NCI-H1694 (cell line): ENCODE data around the gene NRG3.

Source experiments
- DNase-seq: peaks from one replicate; lab custom pipeline; 2025; lab: John Stamatoyannopoulos, UW

NRG3 gene

DNA sequence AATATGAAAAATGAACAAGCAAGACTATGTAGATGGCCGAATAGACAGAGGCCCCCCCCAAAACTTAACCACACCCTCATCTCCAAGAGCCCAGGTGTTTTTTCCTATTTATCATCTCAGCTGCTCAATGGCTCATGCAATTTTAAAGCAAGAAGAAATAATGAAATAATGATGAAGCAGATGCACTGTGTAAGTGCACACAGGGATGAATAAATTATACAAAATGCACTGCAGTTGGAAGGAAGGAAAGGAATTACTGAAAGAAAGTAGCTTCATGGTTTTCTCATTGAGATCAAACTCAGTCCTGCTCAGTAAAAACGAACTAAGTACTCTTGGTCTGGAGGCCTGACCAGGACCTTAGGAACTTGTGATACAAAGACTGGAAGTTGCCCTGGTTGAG is 810.1 kb downstream of the NRG3 start:
- DNase-seq: no peak

DNA sequence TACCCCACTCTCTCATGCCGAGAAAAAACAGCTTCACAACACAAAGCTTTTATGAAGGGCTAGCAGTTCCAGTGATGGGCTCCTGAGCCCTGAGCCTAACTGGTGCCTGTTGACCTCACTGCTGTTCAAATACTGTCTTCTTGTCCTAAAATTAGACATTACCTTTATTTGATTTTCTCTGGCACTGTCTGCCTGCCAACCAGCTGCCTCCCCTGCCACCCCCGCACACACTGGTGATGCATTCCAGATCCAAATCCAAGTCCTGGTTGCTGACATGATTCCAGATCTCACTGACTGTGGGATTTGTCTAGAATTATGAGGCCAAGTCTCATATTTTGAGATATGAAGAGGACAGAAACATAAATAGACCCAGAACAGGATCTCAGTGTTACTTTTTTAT is 816.2 kb downstream of the NRG3 start:
- no peak for DNase-seq

- no peak for DNase-seq
Measured at GRCh38 chr10:82692458-82692857, 817.5 kb downstream of the NRG3 start.

DNA sequence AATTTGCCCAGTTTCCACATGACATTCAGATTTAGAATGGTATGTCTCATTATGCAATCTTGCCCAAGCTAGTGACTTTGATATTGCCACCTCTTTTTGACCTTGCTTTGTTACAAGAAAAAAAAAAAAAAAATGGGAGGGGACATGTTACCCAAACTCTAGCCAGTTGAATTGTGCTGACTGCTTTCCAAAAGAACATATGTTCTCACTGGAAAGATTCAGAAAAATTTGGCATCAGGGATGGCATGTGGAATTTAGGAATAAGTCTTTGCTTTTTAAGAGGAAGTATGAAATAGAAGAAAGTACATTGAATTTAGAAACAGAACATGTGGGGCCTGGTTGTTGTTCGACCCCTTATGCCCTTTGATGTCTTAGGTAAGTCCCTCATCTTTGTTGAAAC is 846.8 kb downstream of the NRG3 start:
- no peak for DNase-seq

- no peak for DNase-seq
Measured at GRCh38 chr10:82722273-82722672, 847.3 kb downstream of the NRG3 start.

GRCh38 chr10:82736305-82736704 is 861.3 kb downstream of the NRG3 start:
- DNase-seq: no peak

DNA sequence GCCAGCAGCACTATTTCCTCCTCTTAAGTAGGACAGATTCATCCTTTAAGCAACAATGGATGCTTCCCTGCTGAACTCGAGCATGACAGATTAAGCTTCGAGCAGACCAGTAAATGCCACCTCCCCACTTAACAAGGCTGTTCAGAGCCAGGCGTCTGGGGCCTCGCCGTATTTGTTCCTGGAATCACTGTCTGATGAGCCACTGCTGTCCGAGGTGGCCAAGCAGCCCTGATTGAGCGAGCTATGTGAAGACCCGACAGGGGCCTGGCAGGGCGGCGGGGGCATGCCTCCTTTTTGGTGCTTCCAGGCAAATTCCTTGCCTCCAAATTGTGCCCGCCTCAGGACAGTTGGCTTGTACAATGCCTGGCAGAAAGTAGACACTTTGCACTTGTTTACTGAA is 862.6 kb downstream of the NRG3 start:
- no peak for DNase-seq

DNA sequence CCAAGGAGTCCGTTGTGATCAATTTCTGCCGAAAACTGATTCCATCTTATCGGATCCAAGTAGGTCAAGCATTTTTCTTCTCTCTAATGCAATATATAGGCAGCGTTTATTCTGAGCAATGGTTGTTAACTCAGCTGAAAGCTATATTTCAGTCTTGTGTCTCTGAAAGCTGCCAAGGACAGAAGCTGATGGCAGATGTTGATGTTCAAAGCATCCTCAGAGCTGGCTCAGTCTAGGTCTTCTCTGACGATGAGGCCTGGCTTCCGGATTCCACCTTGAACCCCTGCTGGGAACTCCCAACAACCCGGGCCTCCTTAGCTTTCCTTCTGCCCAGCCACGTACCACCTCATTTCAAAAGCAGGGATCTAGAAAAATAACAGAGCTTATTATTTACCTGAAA is 863.6 kb downstream of the NRG3 start:
- peak; percentile 5 for DNase-seq

GRCh38 chr10:82742478-82742877 is 867.5 kb downstream of the NRG3 start:
- no peak for DNase-seq

GRCh38 chr10:82742898-82743297 is 867.9 kb downstream of the NRG3 start:
- DNase-seq: no peak

DNA sequence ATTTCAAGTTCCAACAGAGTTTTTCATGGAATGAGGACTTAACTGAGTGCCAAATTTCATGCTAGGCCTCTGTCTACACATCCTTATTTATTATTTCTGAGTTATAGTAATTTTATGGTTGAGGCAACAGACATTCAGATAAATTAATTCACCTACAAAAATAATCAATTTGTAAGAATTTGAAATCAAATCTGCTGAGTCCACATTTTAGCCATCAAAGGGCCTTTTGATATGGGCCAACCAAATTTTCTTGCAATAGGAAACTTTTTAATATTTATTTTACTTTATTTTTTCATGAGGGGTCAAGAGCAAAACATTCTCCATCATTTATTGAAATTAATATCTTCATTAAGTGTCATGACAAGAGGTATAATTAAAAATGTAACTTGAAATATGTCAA is 875.5 kb downstream of the NRG3 start:
- DNase-seq: no peak

DNA sequence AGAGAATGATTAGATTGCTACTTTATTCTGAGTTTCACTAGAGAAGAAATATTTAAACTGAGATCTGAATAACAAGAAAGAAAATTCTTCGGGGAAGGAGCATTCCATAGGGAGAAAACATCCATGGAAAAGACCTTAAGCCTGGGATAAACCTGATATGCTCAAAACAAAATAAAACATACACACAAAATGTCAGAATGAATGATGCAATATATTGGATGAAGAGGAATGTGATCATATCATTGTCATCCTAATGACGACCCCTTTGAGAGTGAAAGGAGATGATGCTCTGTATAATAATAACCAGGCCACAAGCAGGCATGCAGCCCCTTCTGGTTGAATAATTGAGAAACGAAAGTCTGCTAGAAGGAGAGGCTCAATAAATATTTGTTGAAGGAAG is 882.4 kb downstream of the NRG3 start:
- DNase-seq: no peak

DNA sequence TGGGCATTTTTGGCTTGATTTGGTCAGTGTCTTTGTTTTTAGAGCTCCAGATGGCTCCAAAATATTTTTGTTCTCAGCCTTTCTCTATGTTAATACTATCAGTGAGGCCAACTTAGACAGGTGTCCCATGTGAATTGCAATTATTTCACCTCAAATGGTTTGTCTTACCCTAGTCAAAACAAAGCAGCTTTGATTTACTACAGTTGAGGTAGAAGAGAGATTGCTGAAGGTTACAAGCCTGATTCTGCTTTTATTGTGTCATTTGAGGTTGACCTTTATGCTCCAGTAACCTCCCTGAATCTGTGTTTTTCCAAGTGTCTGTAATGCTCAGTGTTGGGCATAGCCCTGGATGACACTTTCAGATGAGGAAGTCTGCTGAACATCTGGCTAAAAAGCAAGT is 882.9 kb downstream of the NRG3 start:
- no peak for DNase-seq

DNA sequence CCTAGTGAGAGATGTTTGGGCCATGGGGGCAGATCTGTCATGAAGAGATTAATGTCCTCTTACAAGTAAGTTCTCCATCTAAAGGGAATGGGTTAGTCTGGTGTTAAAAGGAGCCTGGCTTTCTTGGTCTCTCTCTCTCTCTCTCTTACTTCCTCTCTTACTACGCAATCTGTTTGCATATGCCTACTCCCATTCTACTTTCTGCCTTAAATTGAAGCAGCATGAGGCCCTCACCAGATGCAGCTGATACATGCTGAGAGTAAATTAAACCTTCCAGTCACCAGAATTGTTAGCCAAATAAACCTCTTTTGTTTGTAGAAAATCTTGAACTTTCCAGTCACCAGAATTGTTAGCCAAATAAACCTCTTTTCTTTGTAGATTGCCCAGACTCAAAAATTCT is 884.1 kb downstream of the NRG3 start:
- DNase-seq: no peak

DNA sequence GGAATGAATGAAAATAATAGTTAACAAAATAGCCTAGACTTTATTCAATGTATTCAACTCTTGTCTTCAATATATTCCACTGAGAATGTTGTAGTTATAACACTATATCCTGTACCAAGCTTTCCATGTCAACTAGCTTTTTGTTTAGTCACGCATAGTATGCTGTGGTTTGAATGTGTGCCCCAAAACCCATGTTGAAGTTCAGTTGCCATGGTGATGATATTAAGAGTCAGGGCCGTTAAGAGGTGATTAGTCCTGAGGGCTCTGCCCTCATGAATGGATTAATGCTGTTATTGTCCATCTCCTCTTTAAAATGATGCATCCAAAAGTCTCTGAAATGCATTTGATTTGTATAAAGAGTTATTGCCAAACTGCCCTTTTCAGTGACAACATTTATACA is 887.6 kb downstream of the NRG3 start:
- no peak for DNase-seq

GRCh38 chr10:82768040-82768439 is 893.0 kb downstream of the NRG3 start:
- no peak for DNase-seq

GRCh38 chr10:82778908-82779307 is 903.9 kb downstream of the NRG3 start:
- no peak for DNase-seq

DNA sequence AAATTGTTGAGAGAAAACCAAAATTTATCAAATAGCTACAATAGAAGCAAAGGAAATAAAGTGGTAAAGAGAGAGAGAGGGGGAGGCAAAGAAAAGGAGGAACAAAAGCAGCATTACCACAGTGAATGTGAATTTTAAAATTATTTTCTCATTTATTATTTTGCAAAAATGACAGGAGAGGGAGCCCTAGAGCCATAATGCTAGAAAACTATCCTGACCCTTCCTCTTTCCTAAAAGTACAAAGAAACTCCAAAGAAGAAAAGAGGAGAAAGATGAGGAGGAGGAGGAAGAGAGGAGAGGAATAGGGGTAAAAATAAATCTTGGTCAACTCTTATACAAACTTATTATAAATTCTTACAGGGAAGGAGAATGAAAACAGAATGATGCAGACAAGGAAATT is 921.5 kb downstream of the NRG3 start:
- peak; percentile 25 for DNase-seq

DNA sequence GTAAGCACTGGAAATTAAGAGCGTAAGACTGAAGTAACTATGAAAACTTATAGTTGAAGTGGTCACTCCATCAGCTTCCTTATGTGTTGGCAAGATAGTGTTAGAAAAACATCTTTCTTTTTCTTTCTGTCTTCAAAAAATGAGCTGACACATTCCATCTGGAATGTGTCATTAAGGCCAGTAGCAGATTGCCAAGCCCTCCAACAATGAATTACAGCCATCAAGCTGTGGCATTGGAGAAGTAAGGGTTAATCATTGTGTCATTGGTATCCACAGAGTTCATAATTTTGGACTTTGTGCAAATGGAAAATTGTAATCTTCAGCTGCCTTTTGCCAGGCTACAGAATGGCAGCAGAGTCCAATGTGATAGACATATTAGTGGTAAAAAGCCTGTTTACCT is 926.3 kb downstream of the NRG3 start:
- no peak for DNase-seq

GRCh38 chr10:82811621-82812020 is 936.6 kb downstream of the NRG3 start:
- DNase-seq: no peak

- no peak for DNase-seq
Measured at GRCh38 chr10:82813856-82814255, 938.9 kb downstream of the NRG3 start.

DNA sequence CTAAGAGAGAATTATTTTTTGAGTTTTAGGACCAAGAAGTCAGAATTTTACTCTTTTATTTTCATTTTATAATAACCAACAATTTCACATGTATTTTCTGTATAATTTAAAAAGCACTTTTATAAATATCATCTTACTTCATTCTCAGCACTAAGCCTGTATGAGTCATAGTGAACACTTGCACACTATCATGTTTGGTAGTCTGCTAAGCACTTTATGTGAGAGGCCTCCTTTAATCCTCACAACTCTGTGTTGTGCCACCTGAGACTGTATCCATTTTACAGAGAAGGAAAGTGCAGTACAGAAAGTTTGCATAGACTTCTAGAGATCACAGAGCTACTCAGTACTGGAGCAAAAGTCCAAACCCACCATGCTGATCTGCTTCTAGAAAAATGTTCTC is 939.6 kb downstream of the NRG3 start:
- DNase-seq: no peak

- no peak for DNase-seq
Measured at GRCh38 chr10:82815680-82816079, 940.7 kb downstream of the NRG3 start.

GRCh38 chr10:82817676-82818422 is 942.9 kb downstream of the NRG3 start:
- DNase-seq: no peak

GRCh38 chr10:82821043-82821442 is 946.0 kb downstream of the NRG3 start:
- DNase-seq: no peak
